ENCODE results near the gene SERGEF.

DNA sequence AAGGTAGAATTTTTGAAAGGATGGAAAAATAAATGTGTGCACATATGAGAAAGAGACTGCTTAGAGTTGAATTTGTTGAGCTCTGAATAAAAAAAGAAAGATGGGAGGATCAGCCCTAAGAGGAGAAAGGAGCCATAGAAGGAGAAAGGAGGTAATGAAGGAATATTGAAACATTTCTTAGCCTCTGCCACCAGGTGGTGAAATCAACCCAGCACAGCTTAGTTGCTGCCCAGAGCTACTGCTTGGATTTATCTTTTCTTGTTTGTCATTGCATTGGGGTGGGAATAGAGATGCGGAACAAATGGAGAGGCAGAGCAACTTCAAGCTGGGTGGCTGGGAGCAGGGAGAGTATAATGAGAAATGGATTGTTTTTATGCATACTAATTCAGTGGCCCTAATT is 80.4 kb downstream of the SERGEF start:
- TF ChIP-seq, protein P1, sequence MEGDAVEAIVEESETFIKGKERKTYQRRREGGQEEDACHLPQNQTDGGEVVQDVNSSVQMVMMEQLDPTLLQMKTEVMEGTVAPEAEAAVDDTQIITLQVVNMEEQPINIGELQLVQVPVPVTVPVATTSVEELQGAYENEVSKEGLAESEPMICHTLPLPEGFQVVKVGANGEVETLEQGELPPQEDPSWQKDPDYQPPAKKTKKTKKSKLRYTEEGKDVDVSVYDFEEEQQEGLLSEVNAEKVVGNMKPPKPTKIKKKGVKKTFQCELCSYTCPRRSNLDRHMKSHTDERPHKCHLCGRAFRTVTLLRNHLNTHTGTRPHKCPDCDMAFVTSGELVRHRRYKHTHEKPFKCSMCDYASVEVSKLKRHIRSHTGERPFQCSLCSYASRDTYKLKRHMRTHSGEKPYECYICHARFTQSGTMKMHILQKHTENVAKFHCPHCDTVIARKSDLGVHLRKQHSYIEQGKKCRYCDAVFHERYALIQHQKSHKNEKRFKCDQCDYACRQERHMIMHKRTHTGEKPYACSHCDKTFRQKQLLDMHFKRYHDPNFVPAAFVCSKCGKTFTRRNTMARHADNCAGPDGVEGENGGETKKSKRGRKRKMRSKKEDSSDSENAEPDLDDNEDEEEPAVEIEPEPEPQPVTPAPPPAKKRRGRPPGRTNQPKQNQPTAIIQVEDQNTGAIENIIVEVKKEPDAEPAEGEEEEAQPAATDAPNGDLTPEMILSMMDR (IDR thresholded peaks at IDR 0.05; ENCODE audit: insufficient read depth, low read depth, low read length): no peak
- TF ChIP-seq EZH2 (IDR thresholded peaks at IDR 0.05; ENCODE audit: insufficient read depth, low read length): no peak

Data from astrocyte (in vitro differentiated cells and primary cell).